ENCODE results near the gene SYT1.

DNA sequence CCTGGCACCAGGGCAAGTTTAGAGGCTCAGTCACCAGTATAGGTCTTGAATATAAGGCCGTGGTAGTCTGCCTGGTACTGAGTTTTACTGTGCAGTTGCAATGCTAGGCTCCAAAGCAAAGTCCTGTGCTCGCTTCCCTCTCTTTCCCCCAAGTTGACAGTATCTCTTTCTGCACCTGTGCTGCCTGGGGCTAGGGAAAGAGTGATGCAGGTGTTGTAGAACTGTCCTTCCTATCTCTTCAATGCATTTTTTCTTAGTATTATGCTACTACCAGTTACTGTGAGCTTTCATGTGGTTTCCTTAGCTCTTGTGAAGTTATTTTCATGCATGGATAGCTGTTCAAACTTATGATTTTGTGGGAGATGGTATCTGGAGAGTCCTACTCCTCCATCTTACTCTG lies 359.2 kb downstream of the SYT1 start:
- TF ChIP-seq GABPA (IDR thresholded peaks at IDR 0.05 in 1 of 2, conservative IDR thresholded peaks at IDR 0.05 in 1 of 2) = no peak
- TF ChIP-seq, protein P1, sequence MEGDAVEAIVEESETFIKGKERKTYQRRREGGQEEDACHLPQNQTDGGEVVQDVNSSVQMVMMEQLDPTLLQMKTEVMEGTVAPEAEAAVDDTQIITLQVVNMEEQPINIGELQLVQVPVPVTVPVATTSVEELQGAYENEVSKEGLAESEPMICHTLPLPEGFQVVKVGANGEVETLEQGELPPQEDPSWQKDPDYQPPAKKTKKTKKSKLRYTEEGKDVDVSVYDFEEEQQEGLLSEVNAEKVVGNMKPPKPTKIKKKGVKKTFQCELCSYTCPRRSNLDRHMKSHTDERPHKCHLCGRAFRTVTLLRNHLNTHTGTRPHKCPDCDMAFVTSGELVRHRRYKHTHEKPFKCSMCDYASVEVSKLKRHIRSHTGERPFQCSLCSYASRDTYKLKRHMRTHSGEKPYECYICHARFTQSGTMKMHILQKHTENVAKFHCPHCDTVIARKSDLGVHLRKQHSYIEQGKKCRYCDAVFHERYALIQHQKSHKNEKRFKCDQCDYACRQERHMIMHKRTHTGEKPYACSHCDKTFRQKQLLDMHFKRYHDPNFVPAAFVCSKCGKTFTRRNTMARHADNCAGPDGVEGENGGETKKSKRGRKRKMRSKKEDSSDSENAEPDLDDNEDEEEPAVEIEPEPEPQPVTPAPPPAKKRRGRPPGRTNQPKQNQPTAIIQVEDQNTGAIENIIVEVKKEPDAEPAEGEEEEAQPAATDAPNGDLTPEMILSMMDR (IDR thresholded peaks at IDR 0.05; ENCODE audit: low read depth, low read length, missing input control) = no peak
- no peak for TF ChIP-seq YY1 (IDR thresholded peaks at IDR 0.05)
- TF ChIP-seq, protein P2, sequence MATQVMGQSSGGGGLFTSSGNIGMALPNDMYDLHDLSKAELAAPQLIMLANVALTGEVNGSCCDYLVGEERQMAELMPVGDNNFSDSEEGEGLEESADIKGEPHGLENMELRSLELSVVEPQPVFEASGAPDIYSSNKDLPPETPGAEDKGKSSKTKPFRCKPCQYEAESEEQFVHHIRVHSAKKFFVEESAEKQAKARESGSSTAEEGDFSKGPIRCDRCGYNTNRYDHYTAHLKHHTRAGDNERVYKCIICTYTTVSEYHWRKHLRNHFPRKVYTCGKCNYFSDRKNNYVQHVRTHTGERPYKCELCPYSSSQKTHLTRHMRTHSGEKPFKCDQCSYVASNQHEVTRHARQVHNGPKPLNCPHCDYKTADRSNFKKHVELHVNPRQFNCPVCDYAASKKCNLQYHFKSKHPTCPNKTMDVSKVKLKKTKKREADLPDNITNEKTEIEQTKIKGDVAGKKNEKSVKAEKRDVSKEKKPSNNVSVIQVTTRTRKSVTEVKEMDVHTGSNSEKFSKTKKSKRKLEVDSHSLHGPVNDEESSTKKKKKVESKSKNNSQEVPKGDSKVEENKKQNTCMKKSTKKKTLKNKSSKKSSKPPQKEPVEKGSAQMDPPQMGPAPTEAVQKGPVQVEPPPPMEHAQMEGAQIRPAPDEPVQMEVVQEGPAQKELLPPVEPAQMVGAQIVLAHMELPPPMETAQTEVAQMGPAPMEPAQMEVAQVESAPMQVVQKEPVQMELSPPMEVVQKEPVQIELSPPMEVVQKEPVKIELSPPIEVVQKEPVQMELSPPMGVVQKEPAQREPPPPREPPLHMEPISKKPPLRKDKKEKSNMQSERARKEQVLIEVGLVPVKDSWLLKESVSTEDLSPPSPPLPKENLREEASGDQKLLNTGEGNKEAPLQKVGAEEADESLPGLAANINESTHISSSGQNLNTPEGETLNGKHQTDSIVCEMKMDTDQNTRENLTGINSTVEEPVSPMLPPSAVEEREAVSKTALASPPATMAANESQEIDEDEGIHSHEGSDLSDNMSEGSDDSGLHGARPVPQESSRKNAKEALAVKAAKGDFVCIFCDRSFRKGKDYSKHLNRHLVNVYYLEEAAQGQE (IDR thresholded peaks at IDR 0.05) = no peak
- TF ChIP-seq TAF1 (conservative IDR thresholded peaks at IDR 0.05) = no peak
- no peak for TF ChIP-seq RAD21 (IDR thresholded peaks at IDR 0.05)
- no peak for TF ChIP-seq JUND (IDR thresholded peaks at IDR 0.05)
- TF ChIP-seq FOXA1 (IDR thresholded peaks at IDR 0.05) = no peak
- TF ChIP-seq NR2F2 (IDR thresholded peaks at IDR 0.05) = no peak

Measured in liver (tissue), 3 donors.